HG02870 (cell line): Measurements from ENCODE around the gene HOXA13.

Experiments
- ATAC-seq: cut with Tn5 transposase; IDR thresholded peaks from one replicate; pipeline ENCODE4 v1.9.1; 2021; ENCODE audit warnings: mild to moderate bottlenecking, moderate library complexity; ENCODE audit not compliant: unreplicated experiment

HOXA13 gene

GRCh38 chr7:27193335-27194001 is 6.4 kb downstream of the HOXA13 start:
- no peak for ATAC-seq

GRCh38 chr7:27192546-27193334 is 7.2 kb downstream of the HOXA13 start:
- no peak for ATAC-seq

GRCh38 chr7:27191833-27192545 is 7.9 kb downstream of the HOXA13 start:
- no peak for ATAC-seq

GRCh38 chr7:27191161-27191731 is 8.6 kb downstream of the HOXA13 start:
- ATAC-seq = no peak

GRCh38 chr7:27189997-27190748 is 9.7 kb downstream of the HOXA13 start:
- no peak for ATAC-seq

DNA sequence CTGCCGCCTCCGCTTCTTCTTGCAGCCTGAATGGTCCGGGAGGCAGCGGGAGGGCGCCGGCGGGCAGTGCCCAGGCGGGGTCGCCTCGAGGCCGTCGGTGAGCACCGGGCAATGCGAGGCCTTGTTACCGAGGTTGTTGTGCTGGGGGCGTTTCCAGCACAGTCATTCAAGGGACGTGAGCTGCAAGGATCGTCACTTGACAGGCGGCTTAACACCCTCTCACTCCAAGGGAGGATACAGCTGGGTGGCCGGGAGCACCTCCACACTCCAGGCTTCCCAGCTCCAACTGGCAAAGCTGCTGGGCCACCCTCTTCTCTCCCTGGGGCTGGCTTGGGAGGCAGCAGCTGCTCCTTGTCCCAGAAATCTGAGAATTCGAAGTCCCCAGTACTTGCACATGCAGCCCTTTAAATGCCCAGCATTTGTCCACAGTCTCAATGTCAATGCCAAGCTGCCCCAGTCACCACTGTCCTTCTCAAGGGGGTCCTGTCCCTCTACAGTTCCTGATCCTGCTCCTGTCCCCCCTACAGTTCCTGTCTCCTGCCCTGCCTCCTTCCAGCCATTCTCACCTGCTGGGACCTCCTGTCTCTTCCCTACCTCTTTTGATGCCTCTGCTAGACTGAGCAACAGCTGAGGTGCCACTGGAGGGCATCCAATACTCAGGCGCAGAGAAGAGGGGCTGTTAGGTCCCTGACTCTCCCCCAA is 10.4 kb downstream of the HOXA13 start:
- no peak for ATAC-seq

DNA sequence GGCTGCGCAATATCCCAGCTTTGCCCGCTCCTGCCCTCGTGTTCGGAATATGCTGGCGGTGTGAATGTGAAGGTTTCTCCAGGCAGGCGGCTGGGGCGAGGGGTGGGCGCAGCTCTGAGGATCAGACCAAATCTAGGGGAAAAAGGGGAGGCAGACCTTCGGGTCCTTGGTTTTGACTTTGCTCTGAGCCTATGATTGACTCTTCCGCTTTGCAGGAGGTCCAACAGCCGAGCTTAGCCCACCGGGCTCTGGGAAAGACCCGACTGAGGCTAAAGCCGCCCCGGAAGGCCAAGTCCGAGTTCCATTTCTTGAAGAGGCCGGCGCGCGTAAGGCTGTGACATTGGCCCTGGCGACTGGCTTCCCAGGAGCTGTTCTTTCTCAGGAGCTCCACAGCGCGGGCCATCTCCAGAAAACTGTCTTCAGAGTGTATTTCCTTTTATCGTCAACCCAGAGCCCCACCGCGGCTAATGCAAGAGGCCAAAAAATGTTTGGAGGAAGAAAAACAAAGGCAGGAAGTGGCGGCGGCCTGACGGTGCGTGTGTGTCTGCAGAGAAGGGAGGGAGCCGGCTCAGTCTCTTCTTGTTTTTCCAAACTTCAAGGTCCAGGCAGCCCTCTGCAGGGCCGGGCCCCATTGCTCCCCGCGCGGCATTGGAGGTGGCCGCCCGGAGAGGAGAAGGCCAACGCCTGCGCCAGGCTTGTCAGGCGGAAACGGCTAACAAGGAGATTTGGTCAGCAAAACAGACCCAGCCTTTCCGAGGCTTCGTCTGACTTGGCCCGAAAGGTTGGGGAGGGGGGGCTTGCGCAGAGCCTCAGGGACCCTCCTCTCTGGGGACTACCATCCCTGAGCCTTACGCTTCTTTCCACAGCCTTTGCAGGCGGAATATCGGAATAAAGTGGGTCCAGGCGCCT is 11.3 kb downstream of the HOXA13 start:
- no peak for ATAC-seq

- ATAC-seq = no peak
Measured at GRCh38 chr7:27187475-27188385, 12.2 kb downstream of the HOXA13 start.

- ATAC-seq = no peak
Measured at GRCh38 chr7:27186668-27187474, 13.0 kb downstream of the HOXA13 start.

DNA sequence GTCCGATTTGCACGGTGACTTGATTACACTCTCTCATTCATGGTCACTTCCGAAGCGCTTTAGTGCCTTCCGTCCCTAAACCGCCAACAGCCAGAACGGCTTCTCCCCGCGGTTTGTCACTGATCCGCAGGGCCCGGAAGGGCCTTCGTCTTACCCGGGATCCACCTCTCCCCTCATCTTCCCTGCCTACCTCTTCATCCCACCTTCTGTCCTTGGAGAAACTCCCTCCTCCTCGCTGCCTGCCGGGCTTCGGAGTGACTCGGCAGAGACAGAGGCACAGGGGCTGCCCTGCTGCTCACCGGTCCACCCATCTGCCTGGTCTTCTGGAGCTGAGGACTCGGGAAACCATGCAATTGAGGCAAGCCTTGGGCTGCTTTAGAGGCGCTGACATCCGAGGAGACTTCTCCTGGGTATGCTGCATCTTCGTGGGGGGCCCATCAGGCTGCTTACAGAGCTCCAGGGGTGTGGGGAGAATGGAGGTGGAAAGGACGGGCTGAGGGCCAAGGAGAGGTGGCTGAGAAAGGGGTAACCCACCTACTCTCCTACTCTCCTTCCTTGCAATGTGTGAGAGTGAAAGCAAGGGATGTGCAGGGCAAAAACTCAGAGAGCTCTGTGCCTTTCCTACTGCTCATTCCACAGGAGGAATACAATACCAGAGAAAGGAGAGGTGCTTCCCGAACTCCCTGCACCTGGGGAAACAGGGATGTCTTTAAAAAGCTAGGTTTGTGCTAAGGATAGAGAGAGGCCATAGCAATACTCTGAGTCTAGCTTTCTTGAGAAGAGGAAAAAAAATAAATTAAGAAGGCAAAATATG is 13.8 kb downstream of the HOXA13 start:
- ATAC-seq = no peak

GRCh38 chr7:27185013-27185853 is 14.7 kb downstream of the HOXA13 start, which contains the start of gene HOXA11:
TSS of gene HOXA11 (minus strand) at chr7:27185232. CDS start at chr7:27185144, 88 bp downstream.
- no peak for ATAC-seq

GRCh38 chr7:27184337-27185012 is 15.4 kb downstream of the HOXA13 start:
- no peak for ATAC-seq

DNA sequence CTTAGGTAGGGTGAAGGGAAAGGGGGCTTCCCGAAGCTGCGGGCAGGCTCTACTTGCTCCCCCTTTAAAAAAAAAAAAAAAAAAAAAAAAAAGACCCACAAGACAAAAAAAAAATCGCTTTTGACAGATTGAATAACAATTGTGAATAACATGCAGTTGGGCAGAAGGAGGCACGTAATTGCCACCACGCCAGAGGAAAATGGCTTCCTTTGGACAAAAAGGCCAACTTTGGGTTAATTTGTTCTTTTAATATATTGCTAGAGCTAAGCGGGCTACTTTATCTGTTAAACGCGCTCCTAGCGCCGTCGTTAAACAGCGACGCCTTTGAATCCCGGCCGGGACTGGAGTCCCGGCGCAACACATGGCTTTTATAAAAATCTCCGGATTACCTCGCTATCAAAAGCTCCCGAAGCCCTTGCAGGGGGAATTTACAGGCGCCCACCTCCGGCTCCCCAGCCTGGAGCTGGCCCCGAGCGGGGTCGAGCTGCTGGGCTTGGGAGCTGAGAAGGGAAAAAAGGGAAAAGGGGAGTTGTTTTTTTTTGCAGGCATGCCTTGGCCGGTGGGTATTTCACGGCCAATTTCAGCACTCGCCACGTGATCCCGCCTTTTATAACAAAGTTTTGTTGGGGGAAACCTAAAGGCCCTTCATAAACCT is 16.1 kb downstream of the HOXA13 start:
- ATAC-seq = no peak
